Left lung (tissue), 10 donors: Measurements from ENCODE around the gene NISCH. TPM values are rescaled to one million over a fixed set of nuclear protein-coding genes. Genes with fewer than 3 reads are reported as not detected.

ENCODE experiments used
- ATAC-seq: fragments of 200-7000 bp; cut with Tn5 transposase; one replicate; pipeline ENCODE4 v1.9.1; 2020; ENCODE audit warnings: moderate library complexity
- DNase-seq, 4 donors: peaks; one replicate each; pipeline ENCODE4 v3.0.0-alpha.2; 2013 to 2020
- H3K27ac ChIP-seq, 2 donors: fragments of 200-600 bp; sonication (generic) in 1 of 2; one replicate each; pipeline versions ENCODE4 v1.5.0 to v1.8.0; 2020 to 2021
- H3K27me3 ChIP-seq, 2 donors: fragments of 200-600 bp; sonication (generic) in 1 of 2; one replicate each; pipeline versions ENCODE4 v1.5.0 to v1.8.0; 2020 to 2021
- H3K36me3 ChIP-seq, 2 donors: fragments of 200-600 bp; sonication (generic) in 1 of 2; one replicate each; pipeline versions ENCODE4 v1.5.0 to v1.8.0; 2020 to 2021
- H3K4me1 ChIP-seq, 2 donors: fragments of 200-600 bp; one replicate each; pipeline ENCODE4 v1.8.0; 2021
- H3K4me3 ChIP-seq, 2 donors: fragments of 200-600 bp; sonication (generic) in 1 of 2; one replicate each; pipeline versions ENCODE4 v1.5.0 to v1.8.0; 2020 to 2021; ENCODE audit warnings: mild to moderate bottlenecking in 1 of 2
- H3K9me3 ChIP-seq, 2 donors: fragments of 200-600 bp; sonication (generic) in 1 of 2; one replicate each; pipeline versions ENCODE4 v1.5.0 to v1.8.0; 2020 to 2021
- CTCF ChIP-seq, 2 donors: fragments of 200-600 bp; sonication (generic) in 1 of 2; IDR thresholded peaks; one replicate each; pipeline versions ENCODE4 v1.5.0 to v1.8.0; 2021; ENCODE audit warnings: antibody characterized with exemption in 2 of 2
- intact Hi-C, 2 donors: fragments of 100-400 bp; cut with DNase I; formaldehyde crosslinking; loops; one replicate each; pipeline versions ENCODE4 v1.11.2 to v1.14.2; 2022
- polyA plus RNA-seq, 6 donors: library from polyadenylated mRNA; unstranded; fragments of 120-200 nt; gene quantifications; one replicate each; pipeline ENCODE4 v1.2.1, GENCODE V29; 2013; ENCODE audit not compliant: insufficient read length in 6 of 6
- total RNA-seq, 2 donors: library from RNA; stranded (reverse); fragmentation: NEBNext Ultra II Directional; extraction: Animal tissue kit (Norgen Biotek cat#: 25700); gene quantifications; one replicate each; pipeline ENCODE4 v1.2.1, GENCODE V29; 2021
- donor health status: DM: no; HTN: yes; CAD: no.
- donor health status: DM: no; HTN: no; CAD: no.

The NISCH gene
- total and polyA plus RNA-seq, 8 donors, result 72.6 to 178 (median 140) TPM

- H3K4me3 ChIP-seq, result no peak overlapping the region
- H3K9me3 ChIP-seq, result no peaks in the 10 kb centered on the region
- intact Hi-C loops, result loop anchor here in 1 of 2 donors (10.0 kb wide), 1 partner anchor 213 kb away; the partner anchor contains the start of gene TWF2
- ATAC-seq (no peak), DNase-seq (no peak)
- no peaks in the 10 kb centered on the region for H3K27me3 ChIP-seq
- H3K4me1 ChIP-seq, result peaks cover 0 to 26% of the 10 kb centered on the region in 2 donors
- H3K36me3 ChIP-seq, result no peaks in the 10 kb centered on the region
- no peak for TF ChIP-seq CTCF (IDR thresholded peaks at IDR 0.05)
- H3K27ac ChIP-seq, result no peak overlapping the region
Observed at GRCh38 chr3:52447512-52448355, 7.7 kb upstream of the NISCH start.

GRCh38 chr3:52450489-52451236, 4.7 kb upstream of the NISCH start:
- ATAC-seq, result no peak
- Histone ChIP-seq H3K4me1 (peaks cover 0 to 33% of the 10 kb centered on the region in 2 donors), H3K27ac (no peak overlapping the region)

GRCh38 chr3:52451237-52452083, 3.9 kb upstream of the NISCH start:
- H3K27ac ChIP-seq, result no peak overlapping the region
- DNase-seq, result no peak
- intact Hi-C loops, result no loop called here
- no peak for ATAC-seq
- H3K4me1 ChIP-seq, result peaks cover 3 to 37% of the 10 kb centered on the region in 2 donors
- H3K4me3 ChIP-seq, result no peak overlapping the region
- H3K36me3 ChIP-seq, result no peaks in the 10 kb centered on the region
- no peaks in the 10 kb centered on the region for H3K27me3 ChIP-seq
- TF ChIP-seq CTCF (IDR thresholded peaks at IDR 0.05), result no peak
- H3K9me3 ChIP-seq, result no peaks in the 10 kb centered on the region

More at GRCh38 chr3:52450489-52451236, 4.7 kb upstream of the NISCH start:
- H3K27me3 ChIP-seq, result no peaks in the 10 kb centered on the region
- H3K4me3 ChIP-seq, result no peak overlapping the region
- H3K36me3 ChIP-seq, result no peaks in the 10 kb centered on the region
- no peak for TF ChIP-seq CTCF (IDR thresholded peaks at IDR 0.05)
- intact Hi-C loops, result no loop called here
- peak in 1 of 4 donors; percentile 57 for DNase-seq
- no peaks in the 10 kb centered on the region for H3K9me3 ChIP-seq

GRCh38 chr3:52452126-52452525, 3.3 kb upstream of the NISCH start:
- ATAC-seq, result no peak
- no peaks in the 10 kb centered on the region for H3K9me3 ChIP-seq
- TF ChIP-seq CTCF (IDR thresholded peaks at IDR 0.05), result no peak
- no peak overlapping the region for H3K27ac ChIP-seq
- no peak for DNase-seq
- H3K4me3 ChIP-seq, result no peak overlapping the region
- peaks cover 6 to 37% of the 10 kb centered on the region in 2 donors for H3K4me1 ChIP-seq
- no peaks in the 10 kb centered on the region for H3K36me3 ChIP-seq
- intact Hi-C loops, result no loop called here
- H3K27me3 ChIP-seq, result no peaks in the 10 kb centered on the region
